MV-4-11 (cell line): ENCODE data around the gene SLC34A3.
A peak's percentile ranks its signal among the peaks of the same experiment; 100 is the strongest.
"Not testable (repeated sequence)": the region's sequence is repeated elsewhere in the genome, so short reads cannot be mapped to it uniquely, and the experiment has no call there.

ENCODE experiments used
- DNase-seq: peaks from one replicate; lab custom pipeline; 2025; lab: John Stamatoyannopoulos, UW

SLC34A3 gene

DNA sequence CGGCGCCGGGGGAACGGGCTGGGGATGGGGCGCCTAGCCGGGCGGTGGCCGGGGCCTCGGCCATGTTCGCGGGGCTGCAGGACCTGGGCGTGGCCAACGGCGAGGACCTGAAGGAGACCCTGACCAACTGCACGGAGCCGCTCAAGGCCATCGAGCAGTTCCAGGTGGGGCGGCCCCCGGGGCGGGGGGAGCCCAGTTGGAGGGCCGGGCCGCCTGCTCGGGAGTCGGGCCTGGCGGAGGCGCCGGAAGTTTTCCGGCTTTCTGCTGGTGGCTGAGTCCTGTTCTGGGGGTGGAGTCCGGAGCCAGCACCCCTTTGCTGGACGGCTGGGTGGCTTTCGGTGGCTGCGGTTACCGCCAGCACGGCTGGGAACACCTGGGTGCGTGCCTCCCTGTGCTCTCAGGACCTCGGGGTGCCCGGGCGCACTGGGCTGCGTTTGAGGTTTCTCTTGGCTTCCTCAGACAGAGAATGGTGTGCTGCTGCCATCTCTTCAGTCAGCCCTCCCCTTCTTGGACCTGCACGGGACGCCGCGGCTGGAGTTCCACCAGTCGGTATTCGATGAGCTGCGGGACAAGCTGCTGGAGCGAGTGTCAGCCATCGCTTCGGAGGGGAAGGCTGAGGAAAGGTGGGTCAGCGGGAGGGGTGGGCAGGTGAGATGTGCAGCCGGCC is 24.9 kb downstream of the SLC34A3 start:
- no peak for DNase-seq

DNA sequence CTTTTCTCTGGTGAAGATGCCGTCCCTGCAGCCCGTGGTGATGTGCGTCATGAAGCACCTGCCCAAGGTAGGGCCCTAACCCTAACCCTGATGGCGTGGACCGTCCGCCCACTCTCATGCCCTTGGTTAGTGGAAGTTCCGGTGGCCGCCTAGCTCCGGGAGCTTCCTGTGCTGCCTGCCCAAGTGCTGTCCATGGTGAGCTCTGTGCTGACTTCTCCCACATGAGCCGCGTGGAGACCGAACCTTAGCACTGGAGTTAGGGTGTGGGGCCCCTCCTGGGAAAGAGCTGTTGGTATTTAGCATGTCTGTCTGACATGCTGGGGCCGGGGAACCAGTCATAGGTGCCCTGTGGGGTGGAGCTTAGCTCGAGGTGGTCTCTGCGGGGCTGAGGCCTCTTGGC is 25.7 kb downstream of the SLC34A3 start:
- no peak for DNase-seq

DNA sequence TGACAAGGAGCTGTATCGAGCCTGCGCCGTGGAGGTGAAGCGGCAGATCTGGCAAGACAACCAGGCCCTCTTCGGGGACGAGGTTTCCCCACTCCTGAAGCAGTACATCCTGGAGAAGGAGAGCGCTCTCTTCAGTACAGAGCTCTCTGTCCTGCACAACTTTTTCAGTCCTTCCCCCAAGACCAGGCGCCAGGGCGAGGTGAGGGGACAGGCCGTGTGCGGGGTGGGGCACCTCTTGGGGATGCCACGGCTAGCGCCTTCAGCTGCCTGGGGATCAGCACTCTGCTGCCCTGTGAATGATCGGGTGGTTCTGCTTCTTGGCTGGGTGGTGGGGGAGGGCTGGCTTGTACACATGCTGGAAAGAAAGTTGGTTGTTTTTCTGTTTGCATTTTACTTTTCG is 26.2 kb downstream of the SLC34A3 start:
- DNase-seq, result no peak

DNA sequence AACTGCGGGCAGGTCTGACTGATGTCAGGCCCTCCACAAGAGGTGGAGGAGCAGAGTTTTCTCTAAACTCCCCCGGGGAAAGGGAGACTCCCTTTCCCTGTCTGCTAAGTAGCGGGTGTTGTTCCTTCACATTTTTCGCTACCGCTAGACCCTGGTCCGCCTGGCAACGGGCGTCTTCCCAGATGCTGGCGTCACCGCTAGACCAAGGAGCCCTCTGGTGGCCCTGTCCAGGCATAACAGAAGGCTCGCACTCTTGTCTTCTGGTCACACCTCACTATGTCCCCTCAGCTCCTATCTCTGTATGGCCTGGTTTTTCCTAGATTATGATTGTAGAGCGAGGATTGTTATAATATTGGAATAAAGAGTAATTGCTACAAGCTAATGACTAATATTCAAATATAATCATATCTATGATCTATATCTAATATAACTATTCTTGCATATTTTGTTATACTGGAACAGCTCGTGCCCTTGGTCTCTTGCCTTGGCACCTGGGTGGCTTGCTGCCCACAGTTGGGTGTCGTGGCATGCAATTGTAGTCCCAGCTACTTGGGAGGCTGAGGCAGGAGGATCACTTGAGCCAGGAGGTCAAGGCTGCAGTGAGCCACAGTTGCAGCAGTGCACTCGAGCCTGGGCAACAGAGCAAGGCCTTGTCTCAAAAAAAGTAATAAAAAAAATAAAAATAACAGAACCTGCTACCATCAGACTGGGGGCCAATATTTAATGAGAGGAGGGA is 31.6 kb downstream of the SLC34A3 start:
- not testable (repeated sequence) for DNase-seq

DNA sequence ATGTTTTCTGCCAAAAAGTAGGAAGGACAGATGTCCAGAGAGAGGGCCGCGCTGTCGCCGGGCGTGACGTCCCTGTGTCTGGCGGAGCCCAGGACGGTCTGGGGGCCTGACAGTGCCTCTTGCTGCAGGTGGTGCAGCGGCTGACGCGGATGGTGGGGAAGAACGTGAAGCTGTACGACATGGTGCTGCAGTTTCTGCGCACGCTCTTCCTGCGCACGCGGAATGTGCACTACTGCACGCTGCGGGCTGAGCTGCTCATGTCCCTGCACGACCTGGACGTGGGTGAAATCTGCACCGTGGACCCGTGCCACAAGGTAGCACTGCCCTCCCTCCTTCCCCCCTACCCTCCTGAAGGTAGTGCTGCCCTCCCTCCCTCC is 32.2 kb downstream of the SLC34A3 start:
- DNase-seq, result no peak

DNA sequence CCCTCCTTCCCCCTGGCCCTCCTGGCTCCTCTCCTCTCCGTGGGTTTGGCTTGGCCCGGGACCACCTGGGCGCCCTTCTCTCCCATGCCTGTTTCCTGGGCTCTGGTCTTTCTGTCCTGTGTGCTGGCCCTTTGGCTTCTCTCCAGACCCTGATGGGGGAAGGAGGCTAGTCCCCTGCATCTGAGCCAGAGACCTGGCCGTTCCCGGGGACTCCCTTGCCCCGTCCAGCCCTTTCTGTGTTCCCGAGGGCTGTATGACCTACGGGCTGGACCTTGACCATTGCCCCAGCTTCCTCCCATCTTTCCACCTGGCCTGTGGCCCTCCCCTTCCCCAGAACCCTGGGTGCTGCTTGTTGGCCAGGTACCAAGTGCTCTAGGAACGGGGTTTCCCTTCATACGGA is 32.8 kb downstream of the SLC34A3 start:
- no peak for DNase-seq

DNA sequence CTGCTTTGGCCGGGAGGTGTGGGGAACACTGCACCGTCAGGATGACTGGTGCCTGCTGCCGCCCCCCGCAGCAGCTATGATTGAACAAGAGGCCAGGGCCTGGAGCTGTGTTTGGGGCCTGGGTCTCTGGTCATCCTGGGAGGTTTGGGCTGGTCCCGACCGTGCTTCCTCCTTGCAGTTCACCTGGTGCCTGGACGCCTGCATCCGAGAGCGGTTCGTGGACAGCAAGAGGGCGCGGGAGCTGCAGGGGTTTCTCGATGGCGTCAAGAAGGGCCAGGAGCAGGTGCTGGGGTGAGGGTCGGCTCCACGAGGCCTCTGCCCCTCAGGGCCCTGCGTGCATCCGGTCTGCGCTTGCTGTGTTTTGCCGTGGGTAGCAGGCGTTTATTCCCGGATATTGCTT is 33.4 kb downstream of the SLC34A3 start:
- no peak for DNase-seq

DNA sequence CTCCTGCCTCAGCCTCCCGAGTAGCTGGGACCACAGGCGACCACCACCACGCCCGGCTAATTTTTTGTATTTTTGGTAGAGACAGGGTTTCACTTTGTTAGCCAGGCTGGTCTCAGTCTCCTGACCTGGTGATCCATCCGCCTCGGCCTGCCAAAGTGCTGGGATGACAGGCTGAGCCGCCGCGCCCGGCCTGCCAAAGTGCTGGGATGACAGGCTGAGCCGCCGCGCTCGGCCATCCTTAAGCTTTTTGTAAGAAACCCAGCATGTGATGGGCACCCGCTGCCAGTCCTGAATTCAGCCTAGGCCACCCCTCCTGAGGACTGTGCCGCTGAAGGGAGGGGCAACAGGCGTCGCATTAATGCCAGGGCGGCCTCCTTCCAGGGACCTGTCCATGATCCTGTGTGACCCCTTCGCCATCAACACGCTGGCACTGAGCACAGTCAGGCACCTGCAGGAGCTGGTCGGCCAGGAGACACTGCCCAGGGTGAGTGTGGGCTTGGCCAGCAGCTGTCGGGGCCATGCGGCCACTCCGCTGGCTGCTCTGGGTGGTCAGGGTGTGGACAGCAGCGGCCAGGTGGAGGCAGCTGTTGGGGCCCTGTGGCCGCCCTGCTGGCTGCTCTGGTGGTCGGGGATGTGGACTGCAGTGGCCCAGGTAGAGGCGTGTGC is 34.9 kb downstream of the SLC34A3 start:
- DNase-seq, result no peak

DNA sequence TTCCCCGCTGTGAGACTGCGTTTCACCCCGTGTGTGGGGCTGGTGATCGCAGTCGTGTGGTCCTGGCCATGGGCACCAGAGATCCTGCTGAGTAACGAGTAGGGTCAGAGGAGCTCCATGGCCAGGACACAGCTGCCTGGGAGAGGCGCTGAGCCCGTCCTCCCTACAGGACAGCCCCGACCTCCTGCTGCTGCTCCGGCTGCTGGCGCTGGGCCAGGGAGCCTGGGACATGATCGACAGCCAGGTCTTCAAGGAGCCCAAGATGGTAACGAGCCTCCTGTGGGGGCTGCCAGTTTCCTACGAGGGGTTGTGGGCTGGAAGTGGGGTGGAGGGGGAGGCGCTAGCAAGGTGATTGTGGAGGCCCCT is 35.4 kb downstream of the SLC34A3 start:
- no peak for DNase-seq

DNA sequence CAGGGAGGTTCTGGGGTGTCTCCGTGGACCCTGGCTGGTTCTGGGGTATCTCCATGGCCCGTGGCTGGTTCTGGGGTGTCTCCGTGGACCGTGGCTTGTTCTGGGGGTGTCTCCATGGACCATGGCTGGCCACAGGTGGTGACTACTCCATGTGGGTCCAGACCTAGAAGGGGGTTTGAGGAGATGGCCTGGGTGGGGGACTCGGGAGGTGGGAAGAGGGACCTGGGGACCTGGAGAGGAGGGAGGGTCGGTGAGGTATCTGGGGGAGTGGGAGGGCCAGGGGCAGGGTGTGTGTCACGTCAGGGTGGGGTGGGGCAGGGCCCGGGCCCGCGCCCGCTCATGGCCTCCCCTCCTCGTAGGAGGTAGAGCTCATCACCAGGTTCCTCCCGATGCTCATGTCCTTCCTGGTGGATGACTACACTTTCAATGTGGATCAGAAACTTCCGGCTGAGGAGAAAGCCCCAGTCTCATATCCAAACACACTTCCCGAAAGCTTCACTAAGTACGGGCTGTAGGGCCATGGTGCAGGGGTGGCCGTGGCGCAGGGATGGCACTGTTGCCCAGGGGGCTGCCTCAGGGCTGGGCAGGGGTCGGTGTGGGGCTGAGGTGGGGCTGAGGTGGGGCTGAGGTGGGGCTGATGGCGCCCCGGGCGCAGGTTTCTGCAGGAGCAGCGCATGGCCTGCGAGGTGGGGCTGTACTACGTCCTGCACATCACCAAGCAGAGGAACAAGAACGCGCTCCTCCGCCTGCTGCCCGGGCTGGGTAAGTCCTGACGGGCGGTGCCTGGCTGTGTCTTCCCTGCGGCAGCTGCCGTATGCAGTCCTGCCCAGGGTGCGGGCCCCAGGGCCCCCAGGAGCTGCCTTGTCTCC is 36.1 kb downstream of the SLC34A3 start:
- DNase-seq, result no peak

DNA sequence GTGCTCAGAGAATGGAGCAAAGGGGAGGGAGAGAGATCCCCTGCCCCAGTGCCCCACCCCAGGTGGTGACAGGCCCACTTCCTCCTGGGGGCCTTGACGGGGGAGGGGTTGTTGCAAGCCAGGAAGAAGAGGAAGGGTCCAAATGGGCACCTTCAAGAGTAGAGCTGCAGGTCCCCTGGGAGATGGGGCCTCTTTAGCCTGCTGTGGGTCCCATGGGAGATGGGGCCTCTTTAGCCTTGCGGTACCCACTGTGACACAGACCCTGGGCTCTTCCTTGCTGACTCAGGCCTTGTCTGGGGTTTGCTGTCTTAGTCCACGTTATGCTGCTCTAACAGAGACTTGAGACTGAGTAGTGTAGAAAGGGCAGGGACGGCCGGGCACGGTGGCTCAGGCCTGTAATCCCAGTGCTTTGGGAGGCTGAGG is 37.2 kb downstream of the SLC34A3 start:
- DNase-seq, result peak; percentile 9

DNA sequence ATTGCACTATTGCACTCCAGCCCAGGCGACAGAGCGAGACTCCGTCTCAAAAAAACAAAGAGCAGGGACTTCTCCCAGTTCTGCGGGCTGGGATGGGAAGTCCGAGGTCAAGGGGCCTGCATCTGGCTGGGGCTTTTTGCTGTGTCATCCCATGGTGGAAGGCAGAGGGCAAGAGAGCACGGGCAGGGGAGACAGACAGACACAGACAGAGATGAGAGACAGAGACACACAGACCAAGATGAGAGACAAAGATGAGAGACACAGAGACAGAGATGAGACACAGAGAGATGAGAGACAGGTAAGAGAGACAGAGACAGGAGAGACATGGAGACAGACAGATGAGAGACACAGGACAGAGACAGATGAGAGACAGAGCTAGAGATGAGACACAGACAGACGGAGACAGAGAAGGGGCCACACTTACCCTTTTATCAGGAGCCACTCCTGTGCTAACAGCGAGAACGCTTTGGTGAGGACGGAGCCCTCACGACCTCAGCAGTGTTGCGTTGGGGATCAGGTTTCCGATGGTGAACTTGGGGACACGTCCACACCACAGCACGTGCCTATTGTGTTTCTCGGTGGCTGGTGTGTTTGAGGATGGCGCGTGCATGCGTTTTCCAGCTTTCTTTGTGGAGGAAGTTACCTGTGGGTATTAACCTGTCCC is 38.0 kb downstream of the SLC34A3 start:
- DNase-seq, result no peak

DNA sequence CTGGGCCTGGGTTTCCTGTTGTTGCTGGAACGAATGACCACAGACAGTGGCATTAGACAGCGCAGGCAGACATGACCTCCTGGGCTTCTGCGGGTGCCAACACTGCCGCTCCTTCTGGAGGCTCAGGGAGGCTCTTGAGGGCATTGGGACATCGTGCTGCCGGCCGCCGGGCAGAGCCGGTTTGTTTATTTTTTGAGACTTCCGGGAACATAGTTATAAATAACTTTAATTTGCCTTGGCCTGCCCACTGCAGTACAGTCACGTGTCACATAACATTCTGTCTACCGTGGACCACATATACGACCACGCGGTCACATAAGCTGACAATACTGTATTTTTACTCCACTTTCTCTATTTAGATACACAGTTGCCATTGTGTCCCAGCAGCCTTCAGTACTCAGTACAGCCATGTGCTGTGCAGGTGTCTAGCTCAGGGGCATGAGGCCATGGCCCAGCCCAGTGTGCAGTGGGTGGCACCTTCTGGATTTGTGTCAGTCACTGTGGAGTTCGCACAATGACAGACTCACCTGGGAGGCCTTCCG is 38.6 kb downstream of the SLC34A3 start:
- peak; percentile 68 for DNase-seq

DNA sequence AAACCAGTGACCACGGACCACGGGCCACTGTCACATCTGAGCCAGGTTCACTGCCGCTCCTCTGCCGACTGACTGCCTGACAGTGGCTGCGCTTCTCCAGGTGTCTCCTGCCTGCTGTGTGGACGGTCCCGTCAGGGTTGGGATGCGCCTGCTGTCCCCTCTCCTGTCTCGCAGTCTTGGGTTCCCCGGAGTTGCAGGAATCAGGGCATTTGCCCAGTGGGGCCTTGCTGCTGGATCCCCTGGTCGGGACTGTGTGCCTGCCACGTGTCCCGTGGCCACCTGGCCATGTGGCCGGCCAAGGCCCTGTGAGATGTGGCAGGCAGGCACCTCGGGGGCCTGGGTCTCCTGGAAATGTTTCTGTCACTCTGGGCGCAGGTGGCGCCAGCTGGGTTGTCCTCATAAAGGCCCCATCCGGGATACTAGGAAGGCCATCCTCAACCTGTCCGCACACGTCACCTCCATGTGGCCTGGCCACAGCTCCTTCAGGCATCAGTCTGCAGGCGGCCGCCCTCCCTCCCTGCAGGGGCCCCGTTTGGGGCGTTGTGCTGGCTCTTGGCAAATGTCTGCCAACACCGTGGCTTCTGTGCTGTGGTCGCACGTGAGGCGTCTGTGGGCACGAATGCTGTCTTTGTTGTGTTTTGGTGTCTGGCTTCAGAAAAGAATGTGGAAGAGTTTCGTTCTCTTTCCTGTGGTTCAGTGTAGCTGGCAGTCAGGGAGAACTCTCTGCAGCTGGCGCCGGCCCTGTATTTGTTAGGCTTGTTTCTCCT is 40.4 kb downstream of the SLC34A3 start:
- peak; percentile 67 for DNase-seq

DNA sequence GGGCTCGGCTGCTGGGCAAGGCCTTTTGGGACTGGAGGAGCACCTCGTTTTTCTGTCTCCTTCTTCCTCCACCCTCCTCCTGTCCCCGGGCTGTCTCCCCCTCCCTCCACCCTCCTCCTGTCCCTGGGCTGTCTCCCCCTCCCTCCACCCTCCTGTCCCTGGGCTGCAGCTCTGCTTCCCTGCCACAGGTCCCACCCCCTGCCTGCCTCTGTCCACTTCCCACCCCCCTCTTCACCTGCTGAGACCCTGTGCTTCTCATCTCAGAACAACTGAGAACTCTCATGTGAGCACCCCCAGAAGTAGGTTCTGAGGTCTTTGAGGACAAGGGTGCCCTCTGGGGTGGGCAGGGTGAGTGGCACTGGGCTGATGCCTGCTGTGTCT is 41.0 kb downstream of the SLC34A3 start:
- DNase-seq, result no peak

DNA sequence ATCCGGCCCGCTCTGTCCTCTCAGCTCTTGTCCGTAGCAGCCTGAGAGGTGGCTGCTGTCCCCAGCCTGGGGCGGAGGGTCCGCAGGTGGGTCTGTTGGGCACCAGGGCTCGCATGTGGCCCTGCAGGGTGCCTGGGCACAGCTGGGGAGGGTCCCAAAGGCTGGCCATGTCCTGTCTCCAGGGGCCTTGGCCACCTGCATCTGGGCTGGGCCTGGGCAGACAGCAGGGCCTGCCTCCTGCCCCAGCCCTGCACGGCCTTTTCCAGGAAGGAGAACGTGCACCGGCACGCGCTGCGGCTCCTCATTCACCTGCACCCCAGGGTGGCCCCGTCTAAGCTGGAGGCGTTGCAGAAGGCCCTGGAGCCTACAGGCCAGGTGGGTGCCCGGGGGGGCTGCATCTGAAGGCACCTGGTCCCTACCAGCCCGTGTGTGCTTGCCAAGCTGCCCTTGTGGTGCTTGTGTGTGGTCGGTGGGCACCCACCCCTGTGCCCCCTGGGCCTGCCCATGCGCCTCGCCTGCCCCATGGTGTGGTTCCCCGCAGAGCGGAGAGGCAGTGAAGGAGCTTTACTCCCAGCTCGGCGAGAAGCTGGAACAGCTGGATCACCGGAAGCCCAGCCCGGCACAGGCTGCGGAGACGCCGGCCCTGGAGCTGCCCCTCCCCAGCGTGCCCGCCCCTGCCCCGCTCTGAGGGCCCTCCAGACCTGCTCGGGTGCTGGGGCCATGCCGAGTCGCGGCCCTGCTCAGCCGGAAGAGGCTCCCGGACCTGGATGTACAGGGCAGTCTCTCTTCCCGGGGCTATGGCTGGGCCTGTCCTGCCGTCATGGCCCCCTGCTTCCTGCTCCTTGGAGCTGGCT is 41.8 kb downstream of the SLC34A3 start:
- DNase-seq, result no peak

DNA sequence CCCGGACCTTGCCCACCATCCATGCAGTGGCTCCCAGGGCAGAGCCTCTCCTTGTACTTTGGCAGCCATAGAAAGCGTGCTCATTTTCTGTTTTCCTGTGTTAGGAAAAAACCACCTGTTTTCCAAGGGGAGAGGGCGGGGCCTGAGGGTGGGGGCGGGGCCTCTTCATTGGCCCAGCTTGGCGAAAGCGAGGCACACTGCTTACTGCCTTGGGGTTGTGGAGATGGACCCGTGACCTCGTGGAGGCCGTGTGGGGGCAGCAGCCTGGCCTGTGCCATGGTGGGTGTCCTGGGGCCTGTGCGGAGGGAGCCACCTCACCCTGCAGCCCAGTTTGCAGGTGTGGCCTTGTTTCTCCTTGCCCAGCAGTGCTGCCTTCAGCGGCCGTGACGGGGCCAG is 42.4 kb downstream of the SLC34A3 start:
- DNase-seq, result no peak

DNA sequence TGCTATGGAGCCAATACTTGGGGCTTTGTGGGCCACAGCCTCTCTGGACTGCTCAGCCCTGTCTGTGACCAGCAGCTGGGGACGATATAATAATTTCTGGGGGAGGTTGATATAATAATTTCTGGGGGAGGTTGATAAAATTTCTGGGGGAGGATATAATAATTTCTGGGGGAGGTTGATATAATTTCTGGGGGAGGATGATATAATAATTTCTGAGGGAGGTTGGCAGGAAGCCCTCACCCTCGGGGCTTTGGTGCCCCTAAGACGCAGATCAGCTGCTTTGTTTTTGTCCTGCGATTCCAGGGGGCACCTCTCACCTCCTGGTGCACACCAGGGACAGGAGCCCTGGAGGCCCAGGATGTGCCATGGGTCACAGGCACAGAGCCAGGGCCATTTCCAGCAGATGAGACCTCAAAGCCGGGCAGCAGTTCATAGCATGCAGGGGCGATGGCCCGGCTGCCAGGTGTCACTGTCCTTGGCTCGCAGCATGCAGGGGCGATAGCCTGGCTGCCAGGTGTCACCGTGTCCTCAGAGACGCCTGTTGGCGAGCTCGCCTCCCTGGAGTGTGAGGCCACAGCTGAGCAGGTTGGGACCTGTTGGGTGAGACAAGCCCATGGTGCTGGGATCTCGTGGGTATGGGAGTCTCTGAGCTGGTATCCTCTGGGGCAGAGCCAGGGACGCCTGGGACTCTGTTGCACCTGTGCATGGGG is 43.1 kb downstream of the SLC34A3 start:
- DNase-seq, result no peak

DNA sequence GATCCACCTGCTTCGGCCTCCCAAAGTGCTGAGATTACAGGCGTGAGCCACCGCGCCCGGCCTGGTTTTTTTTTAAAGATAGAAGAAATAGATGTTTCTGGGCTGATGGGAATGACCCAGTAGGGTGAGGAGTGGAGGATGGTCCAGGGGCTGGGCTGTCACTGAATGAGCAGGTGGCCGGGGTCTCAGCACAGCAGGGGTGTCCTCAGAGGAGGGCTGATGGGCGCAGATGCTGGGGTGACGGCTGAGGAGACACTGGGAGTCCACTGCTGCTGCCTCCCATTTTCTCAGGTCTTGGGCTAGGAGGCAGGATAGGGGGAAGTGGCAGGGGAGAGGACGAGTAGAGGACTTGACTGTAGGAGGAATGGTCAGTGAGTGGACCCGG is 44.5 kb downstream of the SLC34A3 start:
- DNase-seq, result no peak
